Uterus (tissue), 2 donors: ENCODE data around the gene FLT1.

Experiments used
- CTCF ChIP-seq, 4 experiments: fragments of 200-600 bp in 2 of 4; fragments of 450-650 bp in 2 of 4; sonication (generic) in 2 of 4; IDR thresholded peaks; one replicate each; pipeline ENCODE4 v1.5.1; 2016 to 2019; ENCODE audit warnings: antibody characterized with exemption in 4 of 4, mild to moderate bottlenecking in 2 of 4, moderate library complexity in 1 of 4
- POLR2A ChIP-seq, 2 donors: fragments of 450-650 bp; IDR thresholded peaks; one replicate each; pipeline ENCODE4 v1.6.1; 2016; ENCODE audit warnings: antibody characterized with exemption in 2 of 2, mild to moderate bottlenecking in 1 of 2, moderate library complexity in 1 of 2

- TF ChIP-seq POLR2A (IDR thresholded peaks at IDR 0.05) = no peak
- TF ChIP-seq CTCF (IDR thresholded peaks at IDR 0.05) = no peak
These were observed 20.3 kb downstream of the FLT1 start for GRCh38 chr13:28474491-28475134.
